Lung (tissue), 16 donors: Measurements from ENCODE around the gene DAGLB. TPM values are rescaled to one million over a fixed set of nuclear protein-coding genes. Genes with fewer than 3 reads are reported as not detected.
A peak's percentile ranks its signal among the peaks of the same experiment; 100 is the strongest.

Experiments used
- ATAC-seq: fragments of 200-7000 bp; cut with Tn5 transposase; one replicate; pipeline ENCODE4 v1.9.1; 2020; ENCODE audit warnings: moderate number of reproducible peaks; ENCODE audit not compliant: insufficient read depth, low FRiP score
- DNase-seq, 3 donors: peaks; one replicate each; pipeline ENCODE4 v3.0.0-alpha.2; 2013 to 2017
- H3K27ac ChIP-seq, 2 donors: one replicate each; pipeline ENCODE4 v1.5.1; 2013; ENCODE audit warnings: mild to moderate bottlenecking in 2 of 2, moderate library complexity in 2 of 2, control low read depth in 1 of 2, inconsistent platforms in 1 of 2, low read depth in 1 of 2, low read length in 1 of 2
- H3K27me3 ChIP-seq, 3 donors: one replicate each; pipeline ENCODE4 v1.5.1; 2013; ENCODE audit warnings: low read length in 2 of 3; ENCODE audit not compliant: control insufficient read depth in 3 of 3, insufficient read depth in 3 of 3
- H3K36me3 ChIP-seq, 4 donors: one replicate each; pipeline ENCODE4 v1.5.1; 2013; ENCODE audit warnings: low read length in 4 of 4, mild to moderate bottlenecking in 1 of 4, moderate library complexity in 1 of 4; ENCODE audit not compliant: control insufficient read depth in 4 of 4, insufficient read depth in 4 of 4
- H3K4me1 ChIP-seq, 5 donors: one replicate each; pipeline ENCODE4 v1.5.1; 2013; ENCODE audit warnings: low read length in 5 of 5, mild to moderate bottlenecking in 2 of 5, moderate library complexity in 1 of 5; ENCODE audit not compliant: control insufficient read depth in 5 of 5, insufficient read depth in 5 of 5
- H3K4me3 ChIP-seq: one replicate; pipeline ENCODE4 v1.5.1; 2013; ENCODE audit warnings: mild to moderate bottlenecking, control low read depth, moderate library complexity
- H3K9ac ChIP-seq, 2 donors: one replicate each; pipeline ENCODE4 v1.5.1; 2013; ENCODE audit warnings: low read length in 2 of 2, control low read depth in 1 of 2; ENCODE audit not compliant: insufficient read depth in 1 of 2
- H3K9me3 ChIP-seq, 4 donors: one replicate each; pipeline ENCODE4 v1.5.1; 2013; ENCODE audit warnings: low read length in 3 of 4, mild to moderate bottlenecking in 1 of 4, moderate library complexity in 1 of 4; ENCODE audit not compliant: control insufficient read depth in 4 of 4, insufficient read depth in 3 of 4
- CTCF ChIP-seq: IDR thresholded peaks from 2 replicates; pipeline ENCODE4 v1.5.1; 2012; ENCODE audit warnings: mild to moderate bottlenecking; ENCODE audit errors: control extremely low read depth, extremely low read depth
- WGBS, 2 donors: extraction: QIAGEN DNeasy Blood & Tissue Kit; methylation state at CpG; one replicate each; pipeline ENCODE4 v1.1.7; 2013; 5-methylcytosine and 5-hydroxymethylcytosine counted together
- long read RNA-seq, 5 donors: transcript quantifications; one replicate each; lab custom pipeline, GENCODE V29; 2026
- polyA plus RNA-seq, 2 donors: library from polyadenylated mRNA; stranded (reverse); fragments of 200-250 nt; gene quantifications; one replicate each; pipeline ENCODE4 v1.2.1, GENCODE V29; 2013
- total RNA-seq, 2 donors: library from RNA; depleted of rRNA in 1 of 2; stranded (reverse); fragments of >200 nt in 1 of 2; gene quantifications; one replicate each; pipeline ENCODE4 v1.2.1, GENCODE V29; 2014 to 2021
- donor health status: control.
- donor health status: control.
- donor health status: Bipolar disorder and iron deficiency.
- donor health status: healthy.
- donor health status: DM: yes; HTN: yes; CAD: no.

Gene DAGLB
- total RNA-seq (10 to 100 TPM; 22.6 to 43.3 TPM), polyA plus RNA-seq (10 to 100 TPM; 13.9 to 16.3 TPM)
- long read RNA-seq, donor 1, partial matches to known transcripts = 0 of 4 reads
- long read RNA-seq, donor 1, other reads (novel, unspliced or antisense) = 0 of 4 reads
- long read RNA-seq, donor 2, partial matches to known transcripts = 0 of 3 reads
- long read RNA-seq, donor 2, other reads (novel, unspliced or antisense) = 0 of 3 reads
- long read RNA-seq, donor 3, partial matches to known transcripts = 0 of 2 reads
- long read RNA-seq, donor 3, other reads (novel, unspliced or antisense) = 0 of 2 reads
- long read RNA-seq, donor 4, partial matches to known transcripts = 5 of 6 reads
- long read RNA-seq, donor 4, other reads (novel, unspliced or antisense) = 0 of 6 reads
- long read RNA-seq, donor 5, partial matches to known transcripts = 0 of 4 reads
- long read RNA-seq, donor 5, other reads (novel, unspliced or antisense) = 0 of 4 reads

GRCh38 chr7:6447581-6448199 lies at the start of gene DAGLB:
Gene DAGLB, minus strand, starts transcription at chr7:6447954. Its CDS starts 112 bp downstream, at chr7:6447842.
- peaks cover 0 to 12% (median 5%) of the 10 kb centered on the region in 5 donors for H3K4me1 ChIP-seq
- ATAC-seq (peak; percentile 83), DNase-seq (peak; percentile 96 to 97 (median 96))
- no peak for TF ChIP-seq CTCF
- peak within 1 kb of the TSS; percentile 94 for H3K4me3 ChIP-seq
- H3K27ac ChIP-seq = peak within 1 kb of the TSS; percentile 84 to 95
- no peaks in the 10 kb centered on the region for H3K9me3 ChIP-seq
- peaks cover 0 to 23% (median 14%) of the 10 kb centered on the region in 4 donors for H3K36me3 ChIP-seq
- WGBS, 2 donors = 0 to 1% methylated on average over 61 of the region's 61 CpGs
- no peaks in the 10 kb centered on the region for H3K27me3 ChIP-seq
- H3K9ac ChIP-seq = peak within 1 kb of the TSS; percentile 90 to 94

GRCh38 chr7:6497637-6497905 lies 49.8 kb upstream of the DAGLB start:
- no peaks in the 10 kb centered on the region for H3K4me1 ChIP-seq
- H3K27me3 ChIP-seq = peaks cover 0 to 3% (median 0%) of the 10 kb centered on the region in 3 donors
- H3K9me3 ChIP-seq = no peaks in the 10 kb centered on the region
- no peak overlapping the region for H3K4me3 ChIP-seq
- DNase-seq = no peak
- no peak for ATAC-seq
- no peak overlapping the region for H3K9ac ChIP-seq
- WGBS, 2 donors = 94 to 97% methylated on average over 14 of the region's 14 CpGs
- no peaks in the 10 kb centered on the region for H3K36me3 ChIP-seq
- TF ChIP-seq CTCF = no peak
- H3K27ac ChIP-seq = no peak overlapping the region

- no peak for TF ChIP-seq CTCF
- ATAC-seq = no peak
- peaks cover 0 to 3% (median 0%) of the 10 kb centered on the region in 3 donors for H3K27me3 ChIP-seq
- WGBS, 2 donors = 77 to 87% methylated on average over 19 of the region's 19 CpGs
- H3K27ac ChIP-seq = no peak overlapping the region
- H3K4me1 ChIP-seq = no peaks in the 10 kb centered on the region
- no peak overlapping the region for H3K4me3 ChIP-seq
- H3K36me3 ChIP-seq = no peaks in the 10 kb centered on the region
- DNase-seq = no peak
- H3K9me3 ChIP-seq = no peaks in the 10 kb centered on the region
- no peak overlapping the region for H3K9ac ChIP-seq
Measured at GRCh38 chr7:6496842-6497636, 49.3 kb upstream of the DAGLB start.
